ENCODE results near the gene FRMD8. TPM values are rescaled to one million over a fixed set of nuclear protein-coding genes. Genes with fewer than 3 reads are reported as not detected.

Gene FRMD8
- total RNA-seq, 4 donors from 2014 or later = 30.4 to 37.3 (median 34.7) TPM

- intact Hi-C loops (cut with DNase I) = no loop called here
- Histone ChIP-seq H3K4me3 (no peak overlapping the region), H3K27ac (replicated peaks in 1 of 4) (no peak overlapping the region), H3K36me3 (peaks cover 37 to 74% (median 74%) of the 10 kb centered on the region in 4 donors), H3K9me3 (no peaks in the 10 kb centered on the region), H3K27me3 (no peaks in the 10 kb centered on the region), H3K4me1 (peaks cover 27 to 35% (median 30%) of the 10 kb centered on the region in 4 donors)
- TF ChIP-seq POLR2A (IDR thresholded peaks at IDR 0.05; ENCODE audit: low read depth) (no peak), CTCF (IDR thresholded peaks at IDR 0.05) (no peak), EP300 (IDR thresholded peaks at IDR 0.05) (no peak), POLR2AphosphoS5 (IDR thresholded peaks at IDR 0.05) (no peak)
- 91% methylated on average over 19 of the region's 20 CpGs for WGBS
- no peak for DNase-seq (ENCODE audit: extremely low spot score)
These were observed 7.7 kb downstream of the FRMD8 start for GRCh38 chr11:65394125-65394536.

- peaks cover 8 to 15% (median 11%) of the 10 kb centered on the region in 4 donors for H3K4me1 ChIP-seq
- no peak overlapping the region for H3K4me3 ChIP-seq
- peaks cover 54 to 93% (median 92%) of the 10 kb centered on the region in 4 donors for H3K36me3 ChIP-seq
- no peaks in the 10 kb centered on the region for H3K9me3 ChIP-seq
- no peak for DNase-seq (ENCODE audit: extremely low spot score)
- H3K27me3 ChIP-seq = no peaks in the 10 kb centered on the region
- intact Hi-C loops (cut with DNase I) = no loop called here
- no peak for TF ChIP-seq EP300 (IDR thresholded peaks at IDR 0.05)
- TF ChIP-seq POLR2A (IDR thresholded peaks at IDR 0.05; ENCODE audit: low read depth) = no peak
- no peak for TF ChIP-seq CTCF (IDR thresholded peaks at IDR 0.05)
- no peak for TF ChIP-seq POLR2AphosphoS5 (IDR thresholded peaks at IDR 0.05)
- WGBS = 89% methylated on average over 10 of the region's 15 CpGs
- H3K27ac ChIP-seq (replicated peaks in 1 of 4) = no peak overlapping the region
These were observed 9.6 kb downstream of the FRMD8 start for GRCh38 chr11:65395961-65396530.

GRCh38 chr11:65396769-65397745 lies 10.6 kb downstream of the FRMD8 start:
- Histone ChIP-seq H3K36me3 (peaks cover 54 to 100% (median 95%) of the 10 kb centered on the region in 4 donors), H3K9me3 (no peaks in the 10 kb centered on the region), H3K4me1 (peaks cover 0 to 5% (median 1%) of the 10 kb centered on the region in 4 donors), H3K27me3 (no peaks in the 10 kb centered on the region), H3K4me3 (no peak overlapping the region), H3K27ac (replicated peaks in 1 of 4) (no peak overlapping the region)
- TF ChIP-seq POLR2A (IDR thresholded peaks at IDR 0.05; ENCODE audit: low read depth) (no peak), POLR2AphosphoS5 (IDR thresholded peaks at IDR 0.05) (no peak), EP300 (IDR thresholded peaks at IDR 0.05) (no peak), CTCF (IDR thresholded peaks at IDR 0.05) (no peak)
- no peak for DNase-seq (ENCODE audit: extremely low spot score)
- 86% methylated on average over 33 of the region's 38 CpGs for WGBS
- intact Hi-C loops (cut with DNase I) = no loop called here

GRCh38 chr11:65398362-65398910 lies 12.0 kb downstream of the FRMD8 start:
- Histone ChIP-seq H3K36me3 (peaks cover 54 to 100% (median 86%) of the 10 kb centered on the region in 4 donors), H3K27me3 (no peaks in the 10 kb centered on the region), H3K27ac (replicated peaks in 1 of 4) (no peak overlapping the region), H3K4me3 (no peak overlapping the region), H3K4me1 (peaks cover 0 to 1% (median 0%) of the 10 kb centered on the region in 4 donors), H3K9me3 (no peaks in the 10 kb centered on the region)
- intact Hi-C loops (cut with DNase I) = no loop called here
- DNase-seq (ENCODE audit: extremely low spot score) = no peak
- 80% methylated on average over 15 of the region's 16 CpGs for WGBS
- TF ChIP-seq EP300 (IDR thresholded peaks at IDR 0.05) (no peak), POLR2A (IDR thresholded peaks at IDR 0.05; ENCODE audit: low read depth) (no peak), CTCF (IDR thresholded peaks at IDR 0.05) (no peak), POLR2AphosphoS5 (IDR thresholded peaks at IDR 0.05) (no peak)
